ENCODE results near the gene HES3.
A peak's percentile ranks its signal among the peaks of the same experiment; 100 is the strongest.

GRCh38 chr1:6245086-6245868 lies 1.3 kb downstream of the HES3 start:
- TF ChIP-seq CTCF (IDR thresholded peaks at IDR 0.05) = peak; percentile 60 to 96 (median 88)
- no peak for TF ChIP-seq POLR2A (IDR thresholded peaks at IDR 0.05)

All from uterus (tissue), 2 donors.